Dendritic cell treated with granulocyte-macrophage colony-stimulating factor and Interleukin-4, amounts not matched to agents 40 ng/mL and 50 ng/mL, for 4 days (primary cell): ENCODE data around the gene TRIM52.
A peak's percentile ranks its signal among the peaks of the same experiment; 100 is the strongest.
"Not testable (repeated sequence)": the region's sequence is repeated elsewhere in the genome, so short reads cannot be mapped to it uniquely, and the experiment has no call there.

ENCODE experiments used
- H3K27ac Mint-ChIP-seq: one replicate; pipeline ENCODE4 v1.8.0; 2022; ENCODE audit warnings: mild to moderate bottlenecking, mixed read lengths
- H3K27me3 Mint-ChIP-seq: one replicate; pipeline ENCODE4 v1.8.0; 2022; ENCODE audit warnings: mild to moderate bottlenecking, mixed read lengths
- H3K36me3 Mint-ChIP-seq: one replicate; pipeline ENCODE4 v1.8.0; 2022; ENCODE audit warnings: low read depth, mixed read lengths
- H3K4me1 Mint-ChIP-seq: one replicate; pipeline ENCODE4 v1.8.0; 2022; ENCODE audit warnings: low read depth, mixed read lengths
- H3K4me3 Mint-ChIP-seq: one replicate; pipeline ENCODE4 v1.8.0; 2022; ENCODE audit warnings: mild to moderate bottlenecking, moderate library complexity, mixed read lengths
- H3K9me3 Mint-ChIP-seq: one replicate; pipeline ENCODE4 v1.8.0; 2022; ENCODE audit warnings: mixed read lengths
- intact Hi-C: fragments of 100-400 bp; cut with micrococcal nuclease; formaldehyde crosslinking; loops from one replicate; pipeline ENCODE4 v1.15.0; 2022

TRIM52 gene

GRCh38 chr5:181260720-181261319 lies at the start of gene TRIM52:
Gene TRIM52, minus strand, starts transcription at chr5:181261143. Its CDS starts 330 bp downstream, at chr5:181260813.
- no peaks in the 10 kb centered on the region for H3K9me3 Mint-ChIP-seq
- no peaks in the 10 kb centered on the region for H3K27me3 Mint-ChIP-seq
- intact Hi-C loops: loop anchor here (1.0 to 5.0 kb wide), 4 partner anchors 15 to 389 kb away; partner anchors contain the start of gene TRIM41
- peak within 1 kb of the TSS; percentile 85 for H3K4me3 Mint-ChIP-seq
- peak within 1 kb of the TSS; percentile 90 for H3K27ac Mint-ChIP-seq
- peaks cover 39% of the 10 kb centered on the region for H3K4me1 Mint-ChIP-seq
- H3K36me3 Mint-ChIP-seq: peaks cover 67% of the 10 kb centered on the region

- H3K9me3 Mint-ChIP-seq, H3K4me1 Mint-ChIP-seq, H3K4me3 Mint-ChIP-seq, H3K27ac Mint-ChIP-seq, intact Hi-C loops, H3K36me3 Mint-ChIP-seq, H3K27me3 Mint-ChIP-seq: not testable (repeated sequence)
Observed at GRCh38 chr5:181287331-181287730, 26.4 kb upstream of the TRIM52 start.

GRCh38 chr5:181285962-181286705 lies 25.2 kb upstream of the TRIM52 start:
- not testable (repeated sequence) for H3K4me1 Mint-ChIP-seq, H3K4me3 Mint-ChIP-seq

GRCh38 chr5:181283841-181284755 lies 23.2 kb upstream of the TRIM52 start:
- H3K27me3 Mint-ChIP-seq, H3K4me1 Mint-ChIP-seq, H3K27ac Mint-ChIP-seq, H3K36me3 Mint-ChIP-seq, H3K9me3 Mint-ChIP-seq, intact Hi-C loops, H3K4me3 Mint-ChIP-seq: not testable (repeated sequence)

More at GRCh38 chr5:181285962-181286705, 25.2 kb upstream of the TRIM52 start:
- H3K36me3 Mint-ChIP-seq, H3K9me3 Mint-ChIP-seq, H3K27me3 Mint-ChIP-seq, intact Hi-C loops, H3K27ac Mint-ChIP-seq: not testable (repeated sequence)

- intact Hi-C loops: no loop called here
- H3K9me3 Mint-ChIP-seq: no peaks in the 10 kb centered on the region
- H3K27ac Mint-ChIP-seq: no peak overlapping the region
- no peaks in the 10 kb centered on the region for H3K36me3 Mint-ChIP-seq
- peaks cover 4% of the 10 kb centered on the region for H3K27me3 Mint-ChIP-seq
- H3K4me1 Mint-ChIP-seq: no peaks in the 10 kb centered on the region
- H3K4me3 Mint-ChIP-seq: no peak overlapping the region
Observed at GRCh38 chr5:181283347-181283746, 22.4 kb upstream of the TRIM52 start.

- no peak overlapping the region for H3K27ac Mint-ChIP-seq
- H3K27me3 Mint-ChIP-seq: peaks cover 5% of the 10 kb centered on the region
- no peaks in the 10 kb centered on the region for H3K4me1 Mint-ChIP-seq
- intact Hi-C loops: no loop called here
- no peak overlapping the region for H3K4me3 Mint-ChIP-seq
- no peaks in the 10 kb centered on the region for H3K36me3 Mint-ChIP-seq
- H3K9me3 Mint-ChIP-seq: no peaks in the 10 kb centered on the region
Observed at GRCh38 chr5:181282874-181283273, 21.9 kb upstream of the TRIM52 start.

- H3K9me3 Mint-ChIP-seq, H3K36me3 Mint-ChIP-seq, H3K4me3 Mint-ChIP-seq, intact Hi-C loops, H3K4me1 Mint-ChIP-seq, H3K27ac Mint-ChIP-seq, H3K27me3 Mint-ChIP-seq: not testable (repeated sequence)
Observed at GRCh38 chr5:181282415-181282814, 21.5 kb upstream of the TRIM52 start.

- Mint-ChIP-seq H3K4me3 (no peak overlapping the region), H3K4me1 (no peaks in the 10 kb centered on the region), H3K36me3 (no peaks in the 10 kb centered on the region), H3K27ac (no peak overlapping the region), H3K9me3 (no peaks in the 10 kb centered on the region), H3K27me3 (peaks cover 5% of the 10 kb centered on the region)
- intact Hi-C loops: no loop called here
Observed at GRCh38 chr5:181281984-181282316, 21.0 kb upstream of the TRIM52 start.

GRCh38 chr5:181281077-181281983 lies 20.4 kb upstream of the TRIM52 start:
- no peaks in the 10 kb centered on the region for H3K4me1 Mint-ChIP-seq

GRCh38 chr5:181280251-181280762 lies 19.4 kb upstream of the TRIM52 start:
- Mint-ChIP-seq H3K9me3 (no peaks in the 10 kb centered on the region), H3K27me3 (peaks cover 5% of the 10 kb centered on the region), H3K4me3 (no peak overlapping the region), H3K27ac (no peak overlapping the region), H3K4me1 (no peaks in the 10 kb centered on the region), H3K36me3 (no peaks in the 10 kb centered on the region)
- intact Hi-C loops: no loop called here

More at GRCh38 chr5:181281077-181281983, 20.4 kb upstream of the TRIM52 start:
- Mint-ChIP-seq H3K36me3 (no peaks in the 10 kb centered on the region), H3K27ac (no peak overlapping the region), H3K9me3 (no peaks in the 10 kb centered on the region), H3K27me3 (peaks cover 5% of the 10 kb centered on the region), H3K4me3 (no peak overlapping the region)
- intact Hi-C loops: no loop called here

GRCh38 chr5:181273433-181273744 lies 12.4 kb upstream of the TRIM52 start:
- H3K4me3 Mint-ChIP-seq: peak overlapping the region; percentile 44

GRCh38 chr5:181271081-181271480 lies 10.1 kb upstream of the TRIM52 start:
- intact Hi-C loops: no loop called here
- Mint-ChIP-seq H3K36me3 (no peaks in the 10 kb centered on the region), H3K27me3 (peaks cover 9% of the 10 kb centered on the region), H3K4me3 (no peak overlapping the region), H3K4me1 (peaks cover 5% of the 10 kb centered on the region), H3K27ac (no peak overlapping the region), H3K9me3 (no peaks in the 10 kb centered on the region)

More at GRCh38 chr5:181273433-181273744, 12.4 kb upstream of the TRIM52 start:
- H3K9me3 Mint-ChIP-seq, H3K36me3 Mint-ChIP-seq, H3K27ac Mint-ChIP-seq, intact Hi-C loops, H3K4me1 Mint-ChIP-seq, H3K27me3 Mint-ChIP-seq: not testable (repeated sequence)

- intact Hi-C loops: not testable (repeated sequence)
Observed at GRCh38 chr5:181267907-181268306, 7.0 kb upstream of the TRIM52 start.

More at GRCh38 chr5:181267907-181268306, 7.0 kb upstream of the TRIM52 start:
- H3K36me3 Mint-ChIP-seq: peaks cover 20% of the 10 kb centered on the region
- H3K27ac Mint-ChIP-seq, H3K4me1 Mint-ChIP-seq, H3K4me3 Mint-ChIP-seq, H3K9me3 Mint-ChIP-seq, H3K27me3 Mint-ChIP-seq: not testable (repeated sequence)
